GM20000 (cell line): ENCODE data around the gene ACRBP.
A peak's percentile ranks its signal among the peaks of the same experiment; 100 is the strongest.

ENCODE experiments used
- DNase-seq: peaks from one replicate; pipeline ENCODE4 v3.0.0; 2012; ENCODE audit warnings: low spot score
- CTCF ChIP-seq: IDR thresholded peaks from 2 replicates; pipeline ENCODE4 v1.5.1; 2012; ENCODE audit warnings: mild to moderate bottlenecking, control low read depth; ENCODE audit errors: extremely low read depth, missing control alignments

Gene ACRBP

GRCh38 chr12:6688999-6689882, 42.0 kb upstream of the ACRBP start, which contains the start of gene ZNF384:
TSS of gene ZNF384 (minus strand) at chr12:6689375. CDS start at chr12:6679520, 9,855 bp downstream.
- no peak for TF ChIP-seq CTCF
- peak; percentile 97 for DNase-seq

GRCh38 chr12:6688543-6688998, 41.3 kb upstream of the ACRBP start:
- TF ChIP-seq CTCF, result no peak
- DNase-seq, result no peak

- no peak for TF ChIP-seq CTCF
- DNase-seq, result no peak
Observed at GRCh38 chr12:6685814-6686213, 38.6 kb upstream of the ACRBP start.

GRCh38 chr12:6684609-6685008, 37.4 kb upstream of the ACRBP start:
- peak; percentile 29 for TF ChIP-seq CTCF
- peak; percentile 48 for DNase-seq

- no peak for TF ChIP-seq CTCF
- no peak for DNase-seq
Observed at GRCh38 chr12:6676962-6677361, 29.7 kb upstream of the ACRBP start.

- no peak for TF ChIP-seq CTCF
Observed at GRCh38 chr12:6672143-6672542, 24.9 kb upstream of the ACRBP start.

GRCh38 chr12:6667559-6668210, 20.5 kb upstream of the ACRBP start:
- TF ChIP-seq CTCF, result peak; percentile 12
- DNase-seq, result no peak

More at GRCh38 chr12:6672143-6672542, 24.9 kb upstream of the ACRBP start:
- DNase-seq, result no peak
